ENCODE measurements around the gene PKD2L1.
"Not testable (repeated sequence)": the region's sequence is repeated elsewhere in the genome, so short reads cannot be mapped to it uniquely, and the experiment has no call there.

PKD2L1 gene

DNA sequence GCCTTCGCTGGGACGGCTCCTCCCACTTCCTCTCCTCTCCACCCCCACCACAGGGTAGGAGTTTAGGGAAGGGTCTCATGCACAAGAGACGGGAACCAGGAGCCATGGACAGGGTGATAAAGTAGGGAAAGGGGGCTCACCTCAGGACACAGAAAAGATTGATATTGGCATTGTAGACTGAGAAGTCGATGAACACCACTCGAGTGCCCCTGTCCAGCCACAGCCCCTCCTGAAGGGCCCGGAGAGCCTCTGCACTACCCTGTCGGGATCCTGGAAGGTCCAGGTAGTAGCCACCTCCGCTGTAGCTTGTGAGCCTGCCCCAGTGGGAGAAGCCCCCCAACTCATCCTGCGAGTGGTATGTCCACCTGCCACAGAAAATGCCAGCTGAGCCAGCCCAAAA lies 32.8 kb downstream of the PKD2L1 start:
- no peak overlapping the region for H3K4me3 ChIP-seq (ENCODE audit: insufficient read depth, low read length, poor library complexity, severe bottlenecking)
- no peaks in the 10 kb centered on the region for H3K9me3 ChIP-seq (ENCODE audit: insufficient read depth, low read length)
- no peaks in the 10 kb centered on the region for H3K27me3 ChIP-seq (ENCODE audit: low read length)
- H2AFZ ChIP-seq (ENCODE audit: low read depth, low read length, severe bottlenecking): no peak overlapping the region
- H3K79me2 ChIP-seq (ENCODE audit: insufficient read depth, low read length): no peaks in the 10 kb centered on the region
- TF ChIP-seq EZH2phosphoT487 (conservative IDR thresholded peaks at IDR 0.05; ENCODE audit: low read length): no peak
- TF ChIP-seq, protein P1, sequence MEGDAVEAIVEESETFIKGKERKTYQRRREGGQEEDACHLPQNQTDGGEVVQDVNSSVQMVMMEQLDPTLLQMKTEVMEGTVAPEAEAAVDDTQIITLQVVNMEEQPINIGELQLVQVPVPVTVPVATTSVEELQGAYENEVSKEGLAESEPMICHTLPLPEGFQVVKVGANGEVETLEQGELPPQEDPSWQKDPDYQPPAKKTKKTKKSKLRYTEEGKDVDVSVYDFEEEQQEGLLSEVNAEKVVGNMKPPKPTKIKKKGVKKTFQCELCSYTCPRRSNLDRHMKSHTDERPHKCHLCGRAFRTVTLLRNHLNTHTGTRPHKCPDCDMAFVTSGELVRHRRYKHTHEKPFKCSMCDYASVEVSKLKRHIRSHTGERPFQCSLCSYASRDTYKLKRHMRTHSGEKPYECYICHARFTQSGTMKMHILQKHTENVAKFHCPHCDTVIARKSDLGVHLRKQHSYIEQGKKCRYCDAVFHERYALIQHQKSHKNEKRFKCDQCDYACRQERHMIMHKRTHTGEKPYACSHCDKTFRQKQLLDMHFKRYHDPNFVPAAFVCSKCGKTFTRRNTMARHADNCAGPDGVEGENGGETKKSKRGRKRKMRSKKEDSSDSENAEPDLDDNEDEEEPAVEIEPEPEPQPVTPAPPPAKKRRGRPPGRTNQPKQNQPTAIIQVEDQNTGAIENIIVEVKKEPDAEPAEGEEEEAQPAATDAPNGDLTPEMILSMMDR (IDR thresholded peaks at IDR 0.05; ENCODE audit: insufficient read depth, low read length, poor library complexity, severe bottlenecking): no peak
- H3K27ac ChIP-seq (ENCODE audit: low read depth, low read length): no peak overlapping the region
- no peaks in the 10 kb centered on the region for H3K9me2 ChIP-seq (replicated peaks; ENCODE audit: insufficient read depth, low read length)
- H4K20me1 ChIP-seq (ENCODE audit: low read depth, low read length): no peaks in the 10 kb centered on the region
- H3K36me3 ChIP-seq (ENCODE audit: low read length): no peaks in the 10 kb centered on the region
- H3K4me2 ChIP-seq (ENCODE audit: low read depth, low read length, poor library complexity, severe bottlenecking): no peak overlapping the region
- no peak overlapping the region for H3K9ac ChIP-seq (ENCODE audit: low read length)
- no peaks in the 10 kb centered on the region for H3F3A ChIP-seq (ENCODE audit: insufficient read depth)

DNA sequence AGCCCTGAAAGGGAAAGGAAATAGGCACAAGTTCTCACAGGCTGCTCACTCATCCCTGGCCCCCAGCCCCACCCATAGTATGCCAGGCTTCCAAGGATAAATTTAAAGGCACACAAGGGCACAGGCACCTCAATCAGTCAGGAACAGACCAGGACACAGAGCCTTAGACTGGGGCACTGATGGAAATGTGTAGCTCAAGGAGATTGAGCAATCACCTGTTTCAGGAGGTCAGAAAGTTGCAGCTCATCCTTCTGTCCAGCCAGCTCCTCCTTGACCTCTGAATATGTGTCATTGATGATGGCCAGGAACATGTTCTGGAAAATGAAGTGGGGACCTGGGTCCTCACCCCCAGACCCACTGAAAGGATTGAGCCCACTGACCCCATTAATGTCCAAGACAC lies 37.0 kb downstream of the PKD2L1 start:
- no peak overlapping the region for H2AFZ ChIP-seq (ENCODE audit: low read depth, low read length, severe bottlenecking)
- H3F3A ChIP-seq (ENCODE audit: insufficient read depth): no peaks in the 10 kb centered on the region
- no peak overlapping the region for H3K4me3 ChIP-seq (ENCODE audit: insufficient read depth, low read length, poor library complexity, severe bottlenecking)
- H3K9me3 ChIP-seq (ENCODE audit: insufficient read depth, low read length): no peaks in the 10 kb centered on the region
- H3K27me3 ChIP-seq (ENCODE audit: low read length): no peaks in the 10 kb centered on the region
- H3K9me2 ChIP-seq (replicated peaks; ENCODE audit: insufficient read depth, low read length): no peaks in the 10 kb centered on the region
- H3K4me2 ChIP-seq (ENCODE audit: low read depth, low read length, poor library complexity, severe bottlenecking): no peak overlapping the region
- H3K27ac ChIP-seq (ENCODE audit: low read depth, low read length): no peak overlapping the region
- H3K79me2 ChIP-seq (ENCODE audit: insufficient read depth, low read length): no peaks in the 10 kb centered on the region
- TF ChIP-seq, protein P1 (IDR thresholded peaks at IDR 0.05; ENCODE audit: insufficient read depth, low read length, poor library complexity, severe bottlenecking): no peak
- TF ChIP-seq EZH2phosphoT487 (conservative IDR thresholded peaks at IDR 0.05; ENCODE audit: low read length): no peak
- H3K9ac ChIP-seq (ENCODE audit: low read length): no peak overlapping the region
- no peaks in the 10 kb centered on the region for H3K36me3 ChIP-seq (ENCODE audit: low read length)
- H4K20me1 ChIP-seq (ENCODE audit: low read depth, low read length): no peaks in the 10 kb centered on the region

DNA sequence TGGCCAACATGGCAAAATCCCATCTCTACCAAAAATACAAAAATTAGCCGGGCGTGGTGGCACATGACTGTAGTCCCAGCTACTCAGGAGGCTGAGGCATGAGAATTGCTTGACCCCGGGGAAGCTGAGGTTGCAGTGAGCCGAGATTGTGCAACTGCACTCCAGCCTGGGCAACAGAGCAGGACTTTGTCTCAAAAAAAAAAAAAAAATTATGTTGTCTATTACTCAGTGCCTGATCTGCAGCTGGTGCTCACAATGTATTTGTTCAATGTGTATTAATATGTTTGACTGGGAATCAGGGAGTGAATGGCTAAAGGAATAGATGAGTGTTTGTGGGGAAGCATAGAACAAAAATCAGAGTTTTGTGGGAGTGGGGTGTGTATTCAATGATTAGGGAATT lies 37.7 kb downstream of the PKD2L1 start:
- H4K20me1 ChIP-seq (ENCODE audit: low read depth, low read length); H3K9ac ChIP-seq (ENCODE audit: low read length); H3F3A ChIP-seq (ENCODE audit: insufficient read depth); H3K79me2 ChIP-seq (ENCODE audit: insufficient read depth, low read length); H3K9me2 ChIP-seq (replicated peaks; ENCODE audit: insufficient read depth, low read length); H3K4me3 ChIP-seq (ENCODE audit: insufficient read depth, low read length, poor library complexity, severe bottlenecking); H3K27ac ChIP-seq (ENCODE audit: low read depth, low read length); H2AFZ ChIP-seq (ENCODE audit: low read depth, low read length, severe bottlenecking); H3K36me3 ChIP-seq (ENCODE audit: low read length); H3K27me3 ChIP-seq (ENCODE audit: low read length); H3K4me2 ChIP-seq (ENCODE audit: low read depth, low read length, poor library complexity, severe bottlenecking); H3K9me3 ChIP-seq (ENCODE audit: insufficient read depth, low read length): not testable (repeated sequence)

DNA sequence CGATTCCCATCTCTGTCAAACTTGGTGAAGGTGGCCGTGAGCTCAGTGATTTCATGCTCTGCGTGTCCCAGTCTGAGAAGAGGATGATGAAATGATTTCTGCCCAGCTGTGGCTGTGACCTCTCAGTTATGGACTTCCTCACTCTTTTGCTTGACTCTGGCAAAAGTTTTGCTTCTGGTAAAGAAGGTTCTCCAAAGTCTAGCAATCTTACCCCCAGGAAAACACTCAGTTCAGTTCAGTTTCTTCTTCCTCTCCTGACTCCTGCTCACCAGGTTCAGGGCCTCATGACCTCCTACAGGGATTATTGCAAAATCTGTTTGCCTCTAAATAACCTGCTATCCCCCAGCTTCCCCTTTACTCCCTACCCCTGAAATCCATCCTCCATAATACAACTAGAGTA lies 38.7 kb downstream of the PKD2L1 start:
- no peaks in the 10 kb centered on the region for H3K27me3 ChIP-seq (ENCODE audit: low read length)
- TF ChIP-seq, protein P1 (IDR thresholded peaks at IDR 0.05; ENCODE audit: insufficient read depth, low read length, poor library complexity, severe bottlenecking): no peak
- TF ChIP-seq EZH2phosphoT487 (conservative IDR thresholded peaks at IDR 0.05; ENCODE audit: low read length): no peak
- no peak overlapping the region for H3K9ac ChIP-seq (ENCODE audit: low read length)
- H3F3A ChIP-seq (ENCODE audit: insufficient read depth): no peaks in the 10 kb centered on the region
- no peaks in the 10 kb centered on the region for H3K36me3 ChIP-seq (ENCODE audit: low read length)
- no peaks in the 10 kb centered on the region for H3K9me3 ChIP-seq (ENCODE audit: insufficient read depth, low read length)
- H3K9me2 ChIP-seq (replicated peaks; ENCODE audit: insufficient read depth, low read length): no peaks in the 10 kb centered on the region
- H3K27ac ChIP-seq (ENCODE audit: low read depth, low read length): no peak overlapping the region
- H4K20me1 ChIP-seq (ENCODE audit: low read depth, low read length): no peaks in the 10 kb centered on the region
- peaks cover under 1% of the 10 kb centered on the region for H3K79me2 ChIP-seq (ENCODE audit: insufficient read depth, low read length)
- no peak overlapping the region for H3K4me2 ChIP-seq (ENCODE audit: low read depth, low read length, poor library complexity, severe bottlenecking)
- H3K4me3 ChIP-seq (ENCODE audit: insufficient read depth, low read length, poor library complexity, severe bottlenecking): no peak overlapping the region
- H2AFZ ChIP-seq (ENCODE audit: low read depth, low read length, severe bottlenecking): no peak overlapping the region
